Measurements from ENCODE around the gene VRK1.

Gene VRK1

GRCh38 chr14:96792591-96792990 lies 4.6 kb upstream of the VRK1 start:
- no peak for DNase-seq

GRCh38 chr14:96793547-96793946 lies 3.6 kb upstream of the VRK1 start:
- DNase-seq: no peak

DNA sequence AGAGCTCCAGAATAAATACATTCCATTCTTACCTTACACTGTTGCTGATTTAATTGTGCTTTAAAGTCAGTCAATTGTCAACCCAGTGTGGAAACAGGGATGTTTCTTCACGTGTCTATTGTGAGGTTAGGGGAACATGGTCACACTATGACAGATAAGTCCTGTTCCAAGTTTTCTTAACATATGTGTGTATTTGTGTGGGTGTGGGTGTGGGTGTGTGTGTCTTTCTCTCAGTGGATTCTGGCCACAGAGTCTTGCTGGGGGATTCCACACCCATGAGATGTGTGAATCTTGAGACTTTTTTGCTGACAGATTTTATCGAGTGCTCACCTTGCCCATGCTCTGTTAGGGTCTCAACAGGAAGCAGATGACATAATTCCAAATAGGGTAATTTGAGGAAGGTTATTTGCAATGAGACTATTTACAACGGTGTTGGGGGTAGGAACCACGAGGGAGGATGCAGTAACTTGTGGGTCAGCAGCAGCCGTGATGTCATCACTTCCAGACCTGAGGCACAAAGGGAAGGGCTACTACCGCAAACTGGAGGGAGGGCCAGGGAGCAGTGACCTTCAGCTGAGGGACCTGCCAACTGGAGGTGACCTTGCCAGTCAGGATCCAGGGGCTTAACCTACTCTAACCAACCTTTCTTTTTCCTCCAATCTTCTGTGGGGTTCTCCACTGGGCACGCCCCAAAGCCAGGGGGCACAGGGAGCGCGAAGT lies 1.9 kb upstream of the VRK1 start:
- no peak for DNase-seq

DNA sequence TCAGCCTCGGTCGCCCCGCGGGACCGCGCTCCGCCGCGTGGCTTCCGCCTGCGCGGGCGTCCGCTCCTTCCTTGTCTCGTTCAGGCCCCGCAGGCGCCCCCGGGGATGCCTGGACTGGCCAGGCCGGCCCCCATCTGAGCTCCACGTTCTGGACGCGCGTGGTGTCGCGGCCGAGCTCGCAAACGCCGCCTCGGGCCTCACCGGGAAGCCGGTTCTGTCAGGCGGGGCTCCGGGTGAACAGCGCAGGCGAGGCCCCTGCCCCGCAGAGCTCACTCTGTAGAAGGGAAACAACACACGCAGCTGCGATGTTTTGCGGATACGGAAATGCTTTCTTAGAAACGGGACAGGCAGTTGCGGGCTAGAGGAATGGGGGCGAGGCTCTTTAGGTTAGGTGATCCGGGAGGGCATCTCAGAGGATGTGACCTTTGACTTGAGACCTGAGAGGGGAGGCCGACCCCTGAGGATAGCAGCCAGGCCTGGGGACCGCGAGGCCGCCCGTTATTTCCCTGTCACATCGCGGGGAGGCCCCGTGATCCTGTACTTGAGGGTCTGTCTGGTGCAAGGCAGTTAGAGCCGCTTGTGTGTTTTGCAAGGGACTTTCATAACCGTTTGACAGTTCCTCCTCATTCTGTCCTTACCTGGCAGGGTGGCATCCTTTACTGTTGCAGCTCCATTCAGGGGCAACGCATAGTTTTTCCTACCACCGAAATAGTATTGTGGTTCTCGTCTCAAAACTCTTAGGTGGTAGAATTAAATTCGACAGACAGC lies 584 bp downstream of the VRK1 start:
- no peak for DNase-seq

- no peak for DNase-seq
These were observed 1.8 kb downstream of the VRK1 start for GRCh38 chr14:96798956-96799355.

GRCh38 chr14:96799489-96800054 lies 2.4 kb downstream of the VRK1 start:
- no peak for DNase-seq

DNA sequence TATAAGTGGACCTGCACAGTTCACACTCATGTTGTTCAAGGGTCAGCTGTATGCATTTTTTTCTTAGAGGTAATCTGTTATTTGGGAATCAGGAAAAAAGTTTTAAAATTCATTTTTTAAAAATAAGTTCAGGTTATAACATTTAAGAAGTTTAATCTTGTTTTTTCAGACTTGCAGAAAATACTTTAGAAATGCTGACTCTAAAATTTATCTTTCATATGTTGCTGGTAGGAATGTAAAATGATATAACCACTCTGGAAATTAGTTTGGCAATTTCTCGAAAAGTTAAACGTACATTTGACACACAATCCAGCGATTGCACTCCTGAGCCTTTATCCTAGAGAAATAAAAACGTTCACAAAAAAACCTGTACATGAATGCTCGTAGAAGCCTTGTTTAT lies 4.7 kb downstream of the VRK1 start:
- DNase-seq: no peak

DNA sequence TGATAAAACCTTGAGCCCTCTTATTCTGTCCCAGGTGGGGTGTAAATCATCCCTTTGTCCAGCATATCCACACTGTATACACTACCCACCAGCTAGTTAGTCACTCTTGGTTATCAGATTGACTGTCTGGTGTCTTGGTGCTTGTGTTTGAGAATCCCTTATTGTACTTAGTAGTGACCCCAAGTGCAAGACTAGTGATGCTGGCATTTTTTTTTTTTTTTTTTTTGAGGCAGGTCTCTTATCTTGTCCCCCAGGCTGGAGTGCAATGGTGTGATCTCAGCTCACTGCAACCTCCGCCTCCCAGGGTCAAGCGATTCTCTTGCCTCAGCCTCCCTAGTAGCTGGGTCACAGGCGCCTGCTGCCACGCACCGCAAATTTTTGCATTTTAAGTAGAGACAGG lies 5.8 kb downstream of the VRK1 start:
- DNase-seq: no peak

DNA sequence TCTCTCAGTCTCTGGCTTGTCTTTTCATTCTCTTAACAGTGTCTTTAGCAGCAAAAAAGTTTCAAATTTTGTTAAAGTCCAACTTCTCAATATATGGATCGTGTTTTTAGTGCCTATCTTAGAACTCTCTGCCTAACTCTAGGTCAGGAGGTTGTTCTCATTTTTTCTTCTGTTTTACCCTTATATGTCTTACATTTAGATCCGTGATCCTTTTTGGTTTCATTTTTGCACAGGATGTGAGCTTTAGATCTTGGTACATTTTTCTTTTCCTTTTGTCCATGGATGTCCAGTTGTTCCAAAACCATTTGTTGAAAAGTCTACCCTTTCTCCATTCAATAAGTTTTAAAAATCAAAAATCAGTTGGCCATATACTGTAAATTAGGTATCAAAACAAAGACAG lies 6.8 kb downstream of the VRK1 start:
- DNase-seq: no peak

- no peak for DNase-seq
These were observed 7.7 kb downstream of the VRK1 start for GRCh38 chr14:96804895-96805294.

DNA sequence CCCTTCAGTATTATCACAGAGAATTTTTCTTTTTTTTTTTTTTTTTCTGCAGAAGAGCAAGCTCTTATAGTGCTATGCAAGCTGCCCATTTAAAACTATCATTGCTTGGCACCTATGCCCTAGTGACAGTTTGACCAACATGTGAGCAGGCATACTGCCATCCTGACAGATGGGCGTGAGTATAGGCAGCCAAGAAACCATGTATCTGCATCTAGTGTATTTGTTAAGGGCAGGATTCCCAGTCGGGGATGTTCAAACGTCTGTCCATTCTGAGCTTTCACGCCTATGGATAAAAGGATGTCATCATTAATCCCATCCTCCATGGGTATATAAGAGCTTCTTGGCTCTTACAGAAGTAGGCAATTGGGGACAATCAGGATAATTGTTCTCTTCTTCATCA lies 8.8 kb downstream of the VRK1 start:
- DNase-seq: peak; percentile 98

DNA sequence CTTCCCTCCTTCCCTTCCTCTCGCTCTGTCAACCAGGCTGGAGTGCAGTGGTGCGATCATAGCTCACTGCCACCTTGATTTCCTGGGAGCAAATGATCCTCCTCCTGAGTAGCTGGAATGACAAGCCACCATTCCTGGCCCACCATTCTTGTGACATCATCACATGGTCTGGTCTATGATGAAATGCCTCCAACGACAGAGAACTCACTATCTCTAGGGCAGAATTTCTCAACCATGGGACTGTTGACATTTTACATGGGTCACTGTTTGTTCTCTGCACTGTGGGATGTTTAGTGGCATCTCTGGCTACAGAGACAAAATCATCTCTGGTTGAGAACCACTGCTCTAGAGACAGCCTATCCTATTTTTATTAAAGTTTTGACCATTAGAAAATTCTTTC lies 9.7 kb downstream of the VRK1 start:
- DNase-seq: no peak

DNA sequence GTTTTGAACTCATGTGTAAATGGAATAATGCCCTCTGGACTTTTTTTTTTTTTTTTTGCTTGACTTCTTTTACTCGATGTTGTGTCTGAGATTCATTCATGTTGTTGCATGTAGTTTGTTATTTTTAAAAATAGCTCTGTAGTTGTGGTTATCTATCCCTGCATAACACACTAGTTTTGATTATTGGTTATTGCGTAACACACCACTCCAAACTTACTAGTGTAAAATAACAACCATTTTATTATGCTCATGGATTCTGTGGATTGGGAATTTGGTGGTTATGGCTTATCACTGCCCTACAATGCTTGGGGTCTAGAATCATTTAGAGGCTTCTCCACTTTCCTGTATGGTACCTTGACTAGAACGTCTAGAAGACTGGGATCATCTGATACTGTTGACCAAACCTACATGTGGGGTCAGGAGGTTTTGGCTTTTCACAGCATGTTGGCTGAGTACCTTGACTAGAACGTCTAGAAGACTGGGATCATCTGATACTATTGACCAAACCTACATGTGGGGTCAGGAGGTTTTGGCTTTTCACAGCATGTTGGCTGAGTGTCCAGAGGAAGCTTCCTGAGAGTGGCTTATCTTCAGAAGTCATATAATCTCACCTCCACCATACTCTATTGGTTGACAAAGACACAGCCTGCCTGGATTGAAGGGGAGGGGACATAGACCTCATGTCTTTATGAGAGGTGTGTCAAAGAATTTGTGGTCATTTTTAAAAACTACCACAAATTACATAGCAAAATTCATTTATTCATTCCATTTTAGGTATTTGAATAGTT lies 11.6 kb downstream of the VRK1 start:
- DNase-seq: no peak

DNA sequence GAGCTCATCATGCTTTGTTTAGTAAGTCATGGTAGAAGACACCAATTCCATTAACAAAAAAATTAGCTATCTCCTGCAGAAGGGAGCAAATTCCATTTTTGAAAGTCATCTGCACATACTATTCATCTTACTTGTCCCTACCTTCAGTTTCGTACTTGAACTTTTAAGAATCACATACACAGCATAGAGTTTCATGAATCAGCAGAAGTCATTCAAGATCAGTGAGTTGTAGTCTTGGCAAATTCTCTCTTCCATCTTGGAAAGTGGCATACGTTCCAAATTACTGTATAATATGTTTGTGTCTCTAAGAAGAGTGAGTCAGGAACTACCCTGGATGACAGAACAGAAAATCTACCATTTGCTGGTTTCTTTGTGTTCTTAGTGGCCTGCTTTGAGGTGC lies 14.1 kb downstream of the VRK1 start:
- DNase-seq: no peak

- DNase-seq: no peak
These were observed 14.9 kb downstream of the VRK1 start for GRCh38 chr14:96811985-96812667.

- no peak for DNase-seq
These were observed 19.1 kb downstream of the VRK1 start for GRCh38 chr14:96816281-96816680.

GRCh38 chr14:96817750-96818666 lies 20.8 kb downstream of the VRK1 start:
- no peak for DNase-seq

GRCh38 chr14:96821501-96821900 lies 24.3 kb downstream of the VRK1 start:
- no peak for DNase-seq

DNA sequence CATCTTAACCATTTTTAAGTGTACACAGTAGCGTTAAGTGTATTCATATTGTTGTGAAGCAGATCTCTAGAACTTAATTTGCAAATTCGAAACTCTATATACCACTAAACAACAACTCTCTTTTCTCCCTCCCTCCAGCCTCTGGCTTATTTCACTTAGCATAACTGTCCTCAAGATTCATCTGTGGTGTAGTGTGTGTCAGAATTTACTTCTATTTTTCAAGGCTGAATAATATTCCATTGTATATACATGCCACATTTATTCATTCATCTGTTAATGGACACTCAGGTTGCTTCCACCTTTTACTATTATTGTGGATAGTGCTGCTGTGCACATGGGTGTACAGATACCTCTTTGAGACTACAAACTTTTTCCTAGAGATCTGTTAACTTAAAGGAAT lies 26.5 kb downstream of the VRK1 start:
- DNase-seq: no peak

DNA sequence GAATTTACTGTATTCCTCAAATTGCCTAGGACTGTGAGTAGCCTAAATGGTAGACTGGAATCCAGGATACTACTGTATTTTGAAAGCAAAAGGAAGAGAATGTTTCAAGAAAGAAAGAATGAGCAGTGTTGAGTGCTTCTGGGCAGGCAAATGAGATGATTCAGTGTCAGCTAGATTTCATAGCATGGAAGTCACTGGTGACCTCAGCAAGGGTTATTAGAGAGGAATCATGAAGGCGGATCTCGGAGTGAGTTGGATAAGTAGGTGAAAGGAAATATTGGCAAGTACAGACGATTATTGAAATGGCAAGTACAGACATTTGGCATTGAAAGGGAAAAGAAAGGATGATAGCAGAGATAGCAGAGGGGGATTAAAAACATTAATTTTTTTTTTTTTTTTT lies 27.1 kb downstream of the VRK1 start:
- no peak for DNase-seq

DNA sequence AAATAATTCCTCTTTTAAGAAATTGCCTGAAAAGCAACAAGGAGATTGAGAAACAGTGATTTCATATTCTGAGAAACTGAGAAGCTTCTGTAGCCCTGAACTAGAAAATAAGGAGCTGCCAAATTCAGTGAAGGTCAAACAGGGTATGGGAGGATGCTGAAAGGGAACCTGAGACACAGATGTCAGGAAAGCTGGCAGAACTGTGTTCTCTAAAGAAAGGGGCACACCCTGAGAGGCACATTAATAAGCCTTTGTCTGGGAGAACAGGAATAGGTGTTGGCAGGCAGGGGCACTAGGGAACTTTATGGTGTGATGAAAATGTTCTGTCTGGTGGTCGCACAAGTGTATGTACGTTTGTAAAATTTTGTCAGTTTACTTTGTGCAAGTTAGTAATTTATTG lies 29.6 kb downstream of the VRK1 start:
- no peak for DNase-seq

DNA sequence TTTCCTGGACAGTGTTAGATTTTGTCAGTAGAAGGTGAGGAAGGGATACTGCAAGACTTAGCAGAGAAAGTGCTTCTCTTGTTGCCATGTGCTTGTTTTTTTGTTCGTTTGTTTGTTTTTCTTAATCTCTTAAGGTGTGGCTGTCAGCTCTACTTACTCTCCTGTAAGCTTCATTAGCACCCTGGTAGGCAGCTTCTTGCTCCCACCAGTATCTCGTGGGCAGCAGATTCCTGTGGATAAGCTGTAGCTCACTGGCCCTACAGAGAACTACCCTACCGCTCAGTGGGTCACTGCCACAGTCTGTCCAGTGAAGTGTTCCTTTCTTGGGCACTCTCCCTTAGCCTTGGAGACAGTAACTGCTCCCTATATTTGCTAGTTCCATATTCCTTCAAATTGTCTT lies 30.1 kb downstream of the VRK1 start:
- no peak for DNase-seq
